Fibroblast of skin of left quadriceps (primary cell): ENCODE data around the gene EED.
A peak's percentile ranks its signal among the peaks of the same experiment; 100 is the strongest.
"Not testable (repeated sequence)": the region's sequence is repeated elsewhere in the genome, so short reads cannot be mapped to it uniquely, and the experiment has no call there.

Experiments used
- DNase-seq, 2 experiments: peaks; one replicate each; pipeline ENCODE4 v3.0.0-alpha.2; 2013; ENCODE audit warnings: low read depth in 2 of 2

The EED gene

DNA sequence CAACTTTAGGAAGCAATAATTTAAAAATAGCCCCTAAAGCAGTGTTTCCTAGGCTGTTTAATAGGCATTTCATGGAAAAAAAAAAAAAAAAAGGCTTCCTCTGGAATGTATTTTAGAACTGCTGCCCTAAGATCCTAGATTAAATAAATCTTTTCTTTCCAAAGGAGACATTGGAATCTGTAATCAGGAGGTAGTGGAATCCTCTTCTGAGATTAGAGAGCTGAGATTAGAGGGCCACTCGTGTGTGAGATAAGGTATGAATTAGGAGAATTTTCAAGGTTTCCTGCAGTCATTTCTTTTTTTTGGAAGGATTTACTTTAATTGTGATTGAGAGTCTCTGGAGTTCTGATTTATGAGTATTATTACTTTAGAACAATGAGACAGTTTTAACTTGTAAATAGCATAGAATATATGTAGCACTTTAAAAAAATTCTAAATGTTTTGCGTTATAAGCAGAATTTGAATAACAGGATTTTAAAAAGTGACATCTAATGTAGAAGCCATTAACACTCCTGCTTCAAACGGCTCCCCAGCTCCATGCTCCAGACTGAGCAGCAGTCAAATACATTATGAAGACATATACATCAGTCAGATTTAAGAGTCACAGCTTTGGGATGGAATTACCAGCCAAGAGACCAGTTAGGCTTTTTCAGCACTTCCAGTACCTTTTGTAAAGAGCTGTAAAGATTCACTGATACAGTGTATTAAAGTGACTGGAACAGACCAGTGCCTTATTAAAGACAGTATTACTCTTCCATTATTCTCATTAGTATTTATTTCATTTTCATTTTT, 5.0 kb downstream of the EED start:
- no peak for DNase-seq

DNA sequence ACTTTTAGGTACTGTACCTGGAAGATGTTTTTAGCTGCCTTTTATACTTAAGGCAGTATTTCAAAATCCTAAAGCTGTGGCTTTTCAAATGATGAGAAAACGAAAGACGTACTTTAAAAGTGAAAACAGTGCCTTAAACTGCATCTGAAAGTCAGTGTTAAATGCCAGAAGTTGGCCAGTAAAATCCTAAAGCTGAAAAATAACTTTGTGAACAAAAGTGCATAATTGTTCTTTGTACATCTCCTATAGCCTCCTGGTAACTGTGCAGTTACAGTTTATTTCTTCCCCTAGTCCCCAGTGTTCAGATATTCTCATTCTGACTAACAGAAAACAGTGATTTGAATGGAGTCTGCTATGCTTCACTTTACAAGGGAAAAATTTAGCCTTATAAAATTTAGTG, 6.8 kb downstream of the EED start:
- no peak for DNase-seq

DNA sequence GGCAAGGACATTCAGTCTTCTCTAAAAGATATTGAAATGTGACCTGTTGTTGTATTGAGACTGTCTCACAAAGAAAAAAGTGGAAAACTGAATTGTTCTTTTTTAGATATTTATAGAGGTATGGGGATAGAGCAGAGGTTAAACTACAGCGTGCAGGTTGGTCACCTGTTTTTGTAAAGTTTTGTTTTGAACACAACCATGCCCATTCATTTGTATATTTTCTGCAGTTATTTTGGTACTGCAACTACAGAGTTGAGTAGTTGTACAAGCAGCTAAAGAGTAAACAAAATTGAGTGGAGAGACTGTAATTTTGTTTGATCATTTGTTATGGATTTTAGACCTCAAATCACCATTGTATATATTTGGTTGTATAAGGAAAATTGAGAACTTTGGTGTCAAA, 11.3 kb downstream of the EED start:
- no peak for DNase-seq

DNA sequence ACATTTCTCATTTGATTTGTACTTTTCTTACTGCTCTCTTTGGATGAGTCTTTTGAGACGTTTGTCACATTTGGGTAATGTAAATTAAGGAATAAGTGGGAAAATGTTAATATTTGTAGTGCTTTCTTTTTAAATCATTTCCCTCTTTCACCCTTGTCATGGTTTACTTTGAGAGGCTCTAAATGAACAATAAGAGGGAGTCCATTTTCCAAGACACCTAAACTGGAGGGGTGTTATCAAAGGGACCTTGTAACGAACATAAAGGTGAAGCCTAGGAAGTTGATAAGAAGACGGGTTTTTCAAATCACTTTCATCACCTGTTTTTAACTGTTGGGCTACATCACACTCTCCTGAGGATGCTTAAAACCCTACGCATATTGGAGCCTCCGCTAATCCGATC, 12.1 kb downstream of the EED start:
- DNase-seq: no peak

DNA sequence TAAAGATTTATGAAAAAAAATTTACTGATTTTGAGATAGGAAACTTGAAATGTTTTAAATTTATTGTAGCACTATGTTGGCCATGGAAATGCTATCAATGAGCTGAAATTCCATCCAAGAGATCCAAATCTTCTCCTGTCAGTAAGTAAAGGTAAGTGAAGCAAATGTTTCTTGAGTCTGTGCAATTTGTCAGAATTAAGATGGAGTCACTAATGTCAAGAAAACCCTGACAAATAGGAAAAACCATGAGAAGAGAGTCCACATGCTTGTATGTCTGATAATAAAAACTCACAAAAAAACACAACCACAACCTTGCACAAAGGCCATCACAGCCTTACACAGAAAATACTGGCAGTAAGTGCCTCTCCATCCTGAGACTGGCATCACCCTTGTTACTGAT, 12.9 kb downstream of the EED start:
- DNase-seq: no peak

DNA sequence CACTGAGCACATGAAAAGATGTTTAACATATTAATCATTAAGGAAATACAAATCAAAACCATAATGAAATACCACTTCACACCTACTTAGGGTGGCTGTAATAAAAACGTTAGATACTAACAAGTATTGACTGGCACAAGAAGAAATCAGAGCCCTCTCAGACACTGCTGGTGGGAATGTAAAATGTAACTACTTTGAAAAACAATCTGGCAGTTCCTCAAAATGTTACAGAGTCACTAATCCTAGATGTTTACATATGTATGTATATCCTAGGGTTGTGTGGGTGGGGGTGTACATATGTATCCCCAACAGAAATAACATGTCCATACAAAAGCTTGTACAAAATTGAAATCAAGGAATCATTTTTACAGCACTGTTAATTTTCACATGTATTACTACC, 15.2 kb downstream of the EED start:
- no peak for DNase-seq

DNA sequence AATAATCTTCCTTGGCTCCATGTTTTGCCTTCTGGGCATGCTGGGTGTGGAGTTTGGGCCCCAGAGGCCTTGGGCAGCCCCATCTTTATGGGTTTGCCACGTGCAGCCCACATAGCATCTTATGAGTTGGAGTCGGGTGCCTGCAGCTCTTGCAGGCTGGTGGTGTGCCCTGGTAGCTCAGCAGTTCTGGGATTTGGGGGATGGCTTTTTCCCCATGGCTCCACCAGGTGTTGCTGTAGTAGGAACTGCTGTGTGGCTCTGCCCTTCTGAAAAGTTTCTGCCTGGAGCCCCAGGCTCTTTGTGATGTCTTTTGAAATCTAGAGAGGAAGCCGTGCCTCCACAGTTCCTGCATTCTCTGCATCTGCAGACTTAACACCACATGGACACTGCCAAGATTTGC, 16.8 kb downstream of the EED start:
- no peak for DNase-seq

DNA sequence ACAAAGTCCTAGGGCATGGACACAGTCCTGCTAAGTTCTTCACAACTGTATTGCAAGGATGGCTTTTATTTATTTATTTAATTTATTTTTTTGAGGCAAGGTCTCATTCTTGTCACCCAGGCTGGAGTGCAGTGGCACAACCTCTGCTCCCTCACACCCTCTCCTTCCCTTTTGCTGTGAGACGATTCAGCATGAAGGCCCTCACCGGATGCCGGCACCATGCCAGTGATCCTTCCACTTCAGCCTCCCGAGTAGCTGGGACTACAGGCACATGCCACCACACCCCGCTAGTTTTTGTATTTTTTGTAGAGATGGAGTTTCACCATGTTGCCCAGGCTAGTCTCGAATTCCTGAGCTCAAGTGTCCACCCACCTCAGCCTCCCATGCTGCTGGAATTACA, 17.8 kb downstream of the EED start:
- DNase-seq: no peak

DNA sequence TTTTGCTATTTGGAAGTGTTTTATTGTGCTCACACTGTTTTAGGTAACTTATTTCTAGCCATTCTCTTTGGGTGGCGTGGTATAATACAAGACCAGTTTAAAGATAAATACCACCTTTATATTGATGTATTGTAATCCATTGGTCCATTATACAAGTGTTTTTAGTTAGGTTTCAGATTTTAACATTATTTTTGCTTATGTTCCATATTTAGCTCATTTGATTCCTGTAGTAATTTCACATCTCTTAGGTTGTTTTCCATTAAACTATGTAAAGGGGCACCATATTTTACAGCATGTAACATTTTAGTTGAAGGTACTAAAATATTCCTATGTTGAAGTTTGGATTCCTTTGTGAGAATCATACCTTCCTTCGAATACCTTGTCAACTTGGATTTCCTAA, 20.1 kb downstream of the EED start:
- no peak for DNase-seq

DNA sequence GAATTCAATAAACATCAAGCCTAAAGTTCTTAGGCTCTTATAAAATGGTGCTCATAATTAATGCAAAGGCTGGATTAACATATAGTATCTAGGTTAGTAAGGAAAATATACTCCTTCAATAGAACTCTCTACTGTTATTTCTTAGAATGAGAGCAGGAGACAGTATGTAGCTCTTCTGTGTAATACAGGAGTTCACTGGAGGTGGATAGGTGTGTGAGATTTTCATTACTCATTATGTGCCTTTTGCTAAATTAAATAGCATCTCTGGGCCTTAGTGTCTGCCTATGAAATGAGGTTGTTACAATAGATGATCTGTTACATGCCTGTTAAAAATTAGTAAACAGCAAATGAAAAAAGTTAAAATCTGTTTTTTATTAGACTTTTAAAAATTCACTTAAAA, 20.6 kb downstream of the EED start:
- no peak for DNase-seq

DNA sequence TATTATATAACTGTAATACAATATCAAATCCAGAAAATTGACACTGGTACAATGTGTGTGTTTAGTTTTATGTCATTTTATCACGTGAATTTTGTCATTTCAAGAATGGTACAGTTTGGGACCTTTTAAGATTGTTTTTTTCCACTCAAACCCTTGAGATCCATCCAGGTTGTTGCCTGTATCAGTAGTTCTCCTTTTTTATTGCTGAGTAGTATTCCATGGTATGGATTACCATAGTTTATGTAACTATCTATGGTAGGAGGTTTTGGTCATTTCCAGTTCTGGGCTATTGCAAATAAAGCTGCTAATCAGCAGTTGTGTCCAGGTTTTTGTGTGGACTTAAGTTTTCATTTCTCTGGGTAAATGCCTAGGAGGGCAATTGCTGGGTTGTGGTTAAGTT, 25.1 kb downstream of the EED start:
- no peak for DNase-seq

DNA sequence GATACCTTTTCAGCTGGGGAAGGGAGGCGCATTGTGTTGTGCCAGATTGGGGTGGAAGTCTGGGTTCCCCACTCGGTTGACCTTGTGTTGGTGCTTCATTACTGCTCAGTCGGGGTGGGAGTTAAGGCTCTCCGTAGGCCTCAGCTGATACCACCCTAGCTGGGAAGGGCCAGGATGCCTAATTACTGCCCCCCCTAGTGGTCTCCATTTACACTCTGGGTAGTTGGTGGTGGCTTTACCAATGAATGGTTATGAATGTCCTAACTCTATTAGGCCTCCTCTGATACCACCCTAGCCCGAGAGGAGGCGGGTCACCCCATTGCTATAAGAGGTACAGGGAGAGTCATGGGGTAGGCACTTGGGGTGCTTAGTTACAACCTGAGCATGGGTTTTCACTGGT, 29.9 kb downstream of the EED start:
- no peak for DNase-seq

DNA sequence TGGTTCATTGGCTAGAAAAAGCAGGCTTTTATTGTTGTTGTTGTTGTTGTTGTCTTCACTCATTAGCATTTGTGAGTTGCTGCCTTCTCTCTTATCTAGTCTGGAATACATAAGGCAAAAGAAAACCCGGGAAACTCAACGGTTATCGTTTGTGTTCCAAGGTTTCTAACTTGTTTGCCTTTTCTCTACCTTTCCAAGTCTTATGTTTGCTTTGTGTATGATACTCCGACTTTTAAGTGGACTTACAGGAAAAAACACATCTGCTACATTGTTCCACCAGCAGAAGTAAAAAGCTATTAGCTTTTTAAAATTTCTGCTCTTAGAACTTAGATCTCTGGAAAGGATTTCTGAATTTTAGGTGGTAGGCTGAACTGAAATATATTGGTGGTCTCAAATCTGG, 30.4 kb downstream of the EED start:
- no peak for DNase-seq

DNA sequence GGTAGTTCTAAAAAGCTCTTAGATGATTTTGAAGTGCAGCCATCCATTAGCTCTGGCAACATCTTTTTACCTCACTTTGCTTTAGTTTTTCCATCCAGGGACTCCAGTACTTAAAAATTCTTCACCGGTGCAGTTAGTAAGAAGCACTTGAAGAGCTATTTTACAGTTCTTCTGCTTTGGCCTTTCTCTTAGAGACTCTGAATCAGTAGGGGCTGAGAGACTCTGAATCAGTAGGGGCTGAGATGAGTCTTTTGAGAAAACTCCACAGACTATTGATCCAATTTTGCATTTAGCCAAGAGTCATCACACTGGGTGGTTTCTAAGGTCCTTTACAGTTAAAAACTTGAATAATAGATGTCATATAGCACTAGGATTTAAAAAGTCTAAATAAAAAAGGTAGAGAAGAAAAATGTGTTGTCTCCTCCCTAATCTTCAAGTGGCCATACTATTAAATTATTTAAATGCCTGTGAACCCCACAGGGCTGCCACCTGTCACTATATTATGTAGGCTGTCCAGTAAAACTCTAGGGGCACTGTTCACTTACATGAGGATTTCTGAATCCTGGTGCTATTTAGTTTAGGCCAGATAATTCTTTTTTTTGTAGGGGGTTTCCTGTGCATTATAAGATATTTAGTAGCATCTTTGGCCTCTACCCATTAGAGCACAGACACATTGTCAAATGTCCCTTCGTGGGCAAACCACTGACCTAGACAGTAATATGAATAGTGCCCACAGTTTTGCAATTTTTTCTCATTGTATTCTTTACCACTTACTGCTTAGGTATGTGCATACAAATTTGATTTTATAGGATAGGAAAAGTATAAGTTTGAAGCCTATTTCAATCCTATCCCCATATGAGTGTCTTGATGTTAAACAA, 31.2 kb downstream of the EED start:
- no peak for DNase-seq

DNA sequence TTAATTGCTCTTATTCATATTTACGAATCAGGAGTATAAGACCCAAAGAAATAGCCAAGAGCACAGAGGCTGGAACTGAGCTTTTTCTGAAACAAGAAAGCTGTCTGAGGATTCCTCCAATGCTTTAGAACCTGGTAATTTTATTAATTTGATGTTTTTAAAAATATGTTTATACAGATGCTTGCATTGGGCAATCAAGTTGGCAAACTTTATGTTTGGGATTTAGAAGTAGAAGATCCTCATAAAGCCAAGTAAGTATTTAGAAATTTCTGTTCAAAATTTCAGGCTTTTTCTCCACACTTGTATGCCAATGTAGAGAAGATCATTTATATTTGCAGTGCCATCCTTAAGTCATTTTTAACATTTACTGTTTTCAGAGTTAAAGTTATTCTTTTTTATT, 33.2 kb downstream of the EED start:
- no peak for DNase-seq

DNA sequence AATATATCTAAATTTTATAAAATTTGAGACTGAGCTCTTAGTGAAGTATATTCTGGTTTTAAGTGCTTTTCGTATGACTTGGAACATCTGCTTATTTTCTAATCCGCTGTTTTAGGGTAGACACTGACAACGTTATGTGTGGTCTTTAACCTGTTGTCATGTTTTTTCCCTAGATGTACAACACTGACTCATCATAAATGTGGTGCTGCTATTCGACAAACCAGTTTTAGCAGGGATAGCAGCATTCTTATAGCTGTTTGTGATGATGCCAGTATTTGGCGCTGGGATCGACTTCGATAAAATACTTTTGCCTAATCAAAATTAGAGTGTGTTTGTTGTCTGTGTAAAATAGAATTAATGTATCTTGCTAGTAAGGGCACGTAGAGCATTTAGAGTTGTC, 33.7 kb downstream of the EED start:
- no peak for DNase-seq

DNA sequence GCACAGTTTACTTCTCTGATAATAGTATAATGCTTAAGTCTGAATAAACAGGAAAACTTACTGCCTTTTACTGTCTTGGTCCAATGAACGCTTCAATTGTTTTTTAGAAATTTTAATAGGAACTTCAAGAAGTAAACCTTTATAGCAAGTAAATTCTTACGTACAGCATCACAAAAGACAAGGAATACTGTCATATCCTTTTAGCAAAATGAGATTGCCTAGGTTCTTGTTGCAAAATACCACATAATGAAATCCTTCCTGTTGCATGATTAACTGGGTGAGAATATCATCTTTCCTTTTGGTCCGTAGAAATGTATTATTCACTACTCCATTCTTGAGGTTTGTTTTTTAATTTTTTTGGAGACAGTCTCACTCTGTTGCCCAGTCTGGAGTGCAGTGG, 35.2 kb downstream of the EED start:
- no peak for DNase-seq

DNA sequence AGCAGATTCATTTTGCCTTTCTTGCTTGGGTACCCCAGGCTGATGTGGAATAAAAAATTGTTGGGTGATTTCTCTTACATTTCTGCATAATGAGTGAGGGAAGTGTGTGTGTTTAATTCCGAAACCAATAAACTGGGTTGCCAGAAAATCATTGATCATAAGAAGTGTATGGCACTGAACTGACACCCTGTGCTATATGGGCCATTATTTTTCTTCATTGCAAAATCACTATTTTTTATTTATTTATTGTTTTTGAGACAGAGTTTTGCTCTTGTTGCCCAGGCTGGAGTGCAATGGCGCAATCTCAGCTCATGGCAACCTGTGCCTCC, 42.9 kb downstream of the EED start:
- no peak for DNase-seq

DNA sequence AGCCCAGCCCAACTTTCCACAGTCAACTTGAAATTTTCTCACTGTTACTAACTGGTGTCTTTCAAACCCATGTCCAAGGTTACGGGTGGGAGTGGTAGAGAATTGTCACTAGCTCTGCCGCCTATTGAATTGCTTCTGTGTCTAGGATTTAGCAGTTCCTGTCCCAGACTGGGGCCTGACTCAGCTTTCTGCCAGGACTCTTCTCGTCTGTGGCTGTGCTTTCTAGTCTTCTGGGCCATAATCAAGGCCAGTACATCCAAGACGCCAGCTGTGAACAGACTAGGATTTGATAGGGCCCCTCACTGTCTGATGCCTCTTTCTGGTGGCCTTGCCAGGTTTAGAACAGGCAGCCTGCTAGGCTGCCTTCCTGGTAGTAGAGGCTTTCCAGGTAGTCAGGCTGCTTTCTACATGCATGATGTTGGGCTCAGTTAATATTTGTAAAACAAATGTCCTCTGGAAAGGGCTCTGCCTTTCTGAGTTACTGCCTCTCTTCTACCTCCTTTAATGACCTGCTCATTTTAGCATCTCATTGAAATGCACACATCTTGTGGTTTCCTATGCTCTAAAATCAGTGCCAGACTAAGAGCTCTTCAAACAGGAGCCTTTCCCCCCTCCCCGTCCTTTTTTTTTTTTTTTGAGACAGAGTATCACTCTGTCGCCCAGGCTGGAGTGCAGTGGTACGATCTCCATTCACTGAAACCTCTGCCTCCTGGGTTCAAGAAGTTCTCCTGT, 44.4 kb downstream of the EED start:
- DNase-seq: no peak

DNA sequence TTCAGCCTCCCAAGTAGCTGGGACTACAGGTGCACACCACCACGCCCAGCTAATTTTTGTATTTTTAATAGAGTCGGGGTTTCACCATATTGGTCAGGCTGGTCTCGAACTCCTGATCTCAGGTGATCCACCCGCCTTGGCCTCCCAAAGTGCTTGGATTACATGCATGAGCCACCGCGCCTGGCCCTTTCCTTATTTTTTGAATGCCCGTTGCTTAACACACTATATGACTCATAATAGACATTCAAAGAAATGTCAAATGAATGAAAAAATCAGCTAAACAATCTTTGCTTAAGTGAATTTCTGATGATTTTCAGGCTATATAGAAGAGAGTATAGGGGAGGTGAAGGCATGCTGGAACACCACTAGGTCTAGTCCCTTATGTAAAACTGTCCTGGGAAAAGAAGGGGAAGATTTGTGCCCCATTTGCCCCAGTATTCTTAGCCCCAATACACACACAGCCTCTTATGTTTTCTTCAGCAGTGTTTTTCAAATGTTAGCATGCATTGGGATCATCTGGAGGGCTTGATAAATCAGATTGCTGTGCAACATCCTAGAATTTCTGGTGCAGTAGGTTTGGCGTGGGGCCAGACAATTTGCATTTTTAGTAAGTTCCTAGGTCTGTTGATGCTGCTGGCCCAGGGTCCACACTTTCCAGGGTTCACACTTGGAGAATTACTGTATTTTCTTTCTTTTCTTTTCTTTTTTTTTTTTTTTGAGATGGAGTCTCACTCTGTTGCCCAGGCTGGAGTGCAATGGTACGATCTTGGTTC, 45.1 kb downstream of the EED start:
- not testable (repeated sequence) for DNase-seq

DNA sequence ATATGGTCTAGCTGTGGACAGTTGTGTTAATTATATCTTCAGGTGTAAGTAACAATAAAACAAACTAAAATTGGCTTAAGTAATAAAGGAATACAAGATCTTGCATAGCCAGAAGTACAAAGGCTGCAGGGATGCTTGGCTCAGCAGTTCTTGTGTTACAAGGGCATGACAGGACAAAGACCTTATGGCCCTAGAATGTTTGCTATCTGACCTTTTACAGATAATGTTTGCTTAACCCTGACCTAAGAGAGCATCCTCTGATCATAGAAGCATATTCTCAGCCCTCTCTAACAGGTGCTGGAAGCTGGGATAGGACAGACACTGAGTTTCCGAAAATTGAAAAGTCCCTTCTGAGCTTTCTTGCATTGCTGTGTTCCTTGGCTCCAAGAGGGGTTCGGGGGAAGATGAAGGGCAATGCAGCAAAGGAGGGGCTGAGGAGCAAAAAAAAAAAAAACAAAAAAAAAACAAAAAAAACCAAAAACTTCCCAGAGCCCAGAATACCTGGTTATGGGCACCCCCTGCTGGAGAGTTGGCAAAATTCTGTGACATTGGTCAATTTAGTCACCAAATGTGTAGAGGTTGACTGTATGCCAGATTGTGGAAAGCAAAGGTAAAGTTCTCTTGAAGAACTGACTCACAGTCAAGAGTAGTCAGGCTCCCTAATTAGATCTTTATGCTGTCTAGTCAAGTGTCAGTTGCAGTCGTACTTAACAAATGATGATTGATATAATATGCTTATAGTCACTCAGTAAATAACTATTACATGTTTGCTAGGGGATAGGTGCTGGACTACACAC, 47.1 kb downstream of the EED start:
- DNase-seq: peak; percentile 15 to 16
